Memory B cell (primary cell): ENCODE results near the gene HPS4.
A peak's percentile ranks its signal among the peaks of the same experiment; 100 is the strongest.

Experiments
- ATAC-seq: fragments of 150-1000 bp; cut with Tn5 transposase; 2 replicates; pipeline ENCODE4 v1.10.0; 2021; ENCODE audit warnings: low read depth, mild to moderate bottlenecking, moderate library complexity
- DNase-seq, 2 donors: peaks; one replicate each; pipeline ENCODE4 v3.0.0; 2022; ENCODE audit warnings: low spot score in 2 of 2
- H3K27ac Mint-ChIP-seq: one replicate; pipeline ENCODE4 v1.8.0; 2022; ENCODE audit warnings: mild to moderate bottlenecking, moderate library complexity, mixed read lengths
- H3K27me3 Mint-ChIP-seq: one replicate; pipeline ENCODE4 v1.8.0; 2022; ENCODE audit warnings: mixed read lengths
- H3K36me3 Mint-ChIP-seq: one replicate; pipeline ENCODE4 v1.8.0; 2022; ENCODE audit warnings: mild to moderate bottlenecking, mixed read lengths
- H3K4me1 Mint-ChIP-seq: one replicate; pipeline ENCODE4 v1.8.0; 2022; ENCODE audit warnings: mixed read lengths
- H3K4me3 Mint-ChIP-seq: one replicate; pipeline ENCODE4 v1.8.0; 2022; ENCODE audit warnings: mild to moderate bottlenecking, moderate library complexity, mixed read lengths
- H3K9me3 Mint-ChIP-seq: one replicate; pipeline ENCODE4 v1.8.0; 2022; ENCODE audit warnings: mixed read lengths

HPS4 gene

GRCh38 chr22:26513838-26514237 is 30.3 kb upstream of the HPS4 start:
- ATAC-seq: no peak
- Mint-ChIP-seq H3K4me3 (peak overlapping the region; percentile 29), H3K27me3 (no peaks in the 10 kb centered on the region), H3K4me1 (peaks cover 33% of the 10 kb centered on the region), H3K9me3 (no peaks in the 10 kb centered on the region), H3K27ac (no peak overlapping the region), H3K36me3 (peaks cover 10% of the 10 kb centered on the region)
- DNase-seq: no peak

DNA sequence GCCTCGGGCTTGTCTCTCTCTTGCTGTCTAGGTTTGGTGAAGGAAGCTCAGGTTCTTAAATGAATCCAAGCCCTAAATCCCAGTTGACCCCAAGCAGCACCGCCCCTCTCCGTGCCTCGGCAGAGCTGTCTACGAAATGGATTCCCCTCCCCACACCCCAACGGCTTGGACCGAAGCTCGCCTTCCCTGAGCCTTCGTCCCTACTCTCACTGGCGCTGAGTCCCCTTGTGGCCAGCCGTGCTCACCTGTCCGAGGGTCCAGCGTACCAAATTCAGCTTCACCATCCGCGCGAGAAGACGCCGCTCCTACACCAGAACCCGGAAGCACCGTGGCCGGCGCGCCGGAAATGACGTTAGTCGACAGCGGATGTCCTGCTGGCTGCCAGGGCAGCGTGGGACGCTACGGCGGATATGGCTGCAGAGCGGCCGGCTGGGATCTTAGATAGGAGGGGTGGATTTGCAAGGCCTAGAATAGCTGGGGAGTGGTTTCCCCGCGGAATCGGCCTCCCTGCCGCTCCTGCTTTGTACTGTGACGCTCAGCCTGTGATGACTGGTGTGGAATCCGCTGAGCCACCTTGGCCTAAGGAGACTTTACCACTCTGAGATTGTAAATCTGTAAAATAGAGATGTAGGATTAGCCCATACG is 28.7 kb upstream of the HPS4 start, which contains the start of gene TFIP11:
TSS of gene TFIP11 (minus strand) at position 325 of the 645 bp plus-strand sequence. CDS start 2,201 bp downstream, outside the sequence.
- ATAC-seq (peak; percentile 98), DNase-seq (peak; percentile 75 to 82)
- Mint-ChIP-seq H3K9me3 (no peaks in the 10 kb centered on the region), H3K27me3 (no peaks in the 10 kb centered on the region), H3K4me3 (peak within 1 kb of the TSS; percentile 100), H3K4me1 (peaks cover 33% of the 10 kb centered on the region), H3K27ac (peak within 1 kb of the TSS; percentile 98), H3K36me3 (peaks cover 12% of the 10 kb centered on the region)

- no peak overlapping the region for H3K4me3 Mint-ChIP-seq
- no peaks in the 10 kb centered on the region for H3K9me3 Mint-ChIP-seq
- H3K27me3 Mint-ChIP-seq: no peaks in the 10 kb centered on the region
- peaks cover 30% of the 10 kb centered on the region for H3K4me1 Mint-ChIP-seq
- DNase-seq (no peak), ATAC-seq (no peak)
- peaks cover 28% of the 10 kb centered on the region for H3K36me3 Mint-ChIP-seq
- no peak overlapping the region for H3K27ac Mint-ChIP-seq
Measured at GRCh38 chr22:26508148-26508547, 24.6 kb upstream of the HPS4 start.

- peaks cover 10% of the 10 kb centered on the region for H3K4me1 Mint-ChIP-seq
- ATAC-seq (no peak), DNase-seq (no peak)
- H3K9me3 Mint-ChIP-seq: no peaks in the 10 kb centered on the region
- peak overlapping the region; percentile 86 for H3K27ac Mint-ChIP-seq
- peaks cover 34% of the 10 kb centered on the region for H3K36me3 Mint-ChIP-seq
- no peaks in the 10 kb centered on the region for H3K27me3 Mint-ChIP-seq
- H3K4me3 Mint-ChIP-seq: no peak overlapping the region
Measured at GRCh38 chr22:26503758-26504157, 20.2 kb upstream of the HPS4 start.

- Mint-ChIP-seq H3K27me3 (no peaks in the 10 kb centered on the region), H3K36me3 (peaks cover 35% of the 10 kb centered on the region), H3K27ac (peak overlapping the region; percentile 86), H3K9me3 (no peaks in the 10 kb centered on the region), H3K4me3 (peak overlapping the region; percentile 39), H3K4me1 (peaks cover 10% of the 10 kb centered on the region)
- DNase-seq (peak in 1 of 2 donors; percentile 39), ATAC-seq (peak; percentile 94)
Measured at GRCh38 chr22:26502688-26503561, 19.3 kb upstream of the HPS4 start.

- Mint-ChIP-seq H3K9me3 (no peaks in the 10 kb centered on the region), H3K36me3 (peaks cover 38% of the 10 kb centered on the region), H3K27me3 (no peaks in the 10 kb centered on the region), H3K4me3 (no peak overlapping the region), H3K4me1 (peaks cover 10% of the 10 kb centered on the region), H3K27ac (no peak overlapping the region)
- DNase-seq (no peak), ATAC-seq (no peak)
Measured at GRCh38 chr22:26501996-26502395, 18.4 kb upstream of the HPS4 start.

GRCh38 chr22:26499188-26499703 is 15.7 kb upstream of the HPS4 start:
- Mint-ChIP-seq H3K27ac (peak overlapping the region; percentile 41), H3K9me3 (no peaks in the 10 kb centered on the region), H3K27me3 (no peaks in the 10 kb centered on the region), H3K4me1 (peaks cover 10% of the 10 kb centered on the region), H3K4me3 (no peak overlapping the region), H3K36me3 (peaks cover 38% of the 10 kb centered on the region)
- ATAC-seq: no peak
- DNase-seq: no peak

DNA sequence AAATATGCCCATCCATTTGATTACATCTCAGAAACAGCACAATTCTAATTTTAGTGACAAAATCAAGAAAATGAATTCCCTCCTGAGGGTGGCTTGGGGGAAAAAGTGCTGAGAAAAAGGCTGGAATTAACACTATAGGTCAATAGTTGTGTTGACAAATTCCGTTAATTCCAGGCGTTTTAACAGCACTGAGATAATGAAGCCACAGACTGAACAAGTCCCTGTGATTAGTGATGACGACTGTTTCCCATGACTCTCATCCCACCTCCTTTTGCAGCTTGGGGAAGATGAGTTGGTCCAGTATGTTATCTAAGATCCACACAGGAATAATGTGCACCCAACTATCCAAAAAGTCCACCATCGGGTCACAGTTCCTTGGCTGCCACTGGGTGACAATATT is 12.9 kb upstream of the HPS4 start:
- no peak for ATAC-seq
- Mint-ChIP-seq H3K4me3 (no peak overlapping the region), H3K9me3 (no peaks in the 10 kb centered on the region), H3K27me3 (no peaks in the 10 kb centered on the region), H3K27ac (peak overlapping the region; percentile 64), H3K4me1 (no peaks in the 10 kb centered on the region), H3K36me3 (peaks cover 25% of the 10 kb centered on the region)
- DNase-seq: no peak

DNA sequence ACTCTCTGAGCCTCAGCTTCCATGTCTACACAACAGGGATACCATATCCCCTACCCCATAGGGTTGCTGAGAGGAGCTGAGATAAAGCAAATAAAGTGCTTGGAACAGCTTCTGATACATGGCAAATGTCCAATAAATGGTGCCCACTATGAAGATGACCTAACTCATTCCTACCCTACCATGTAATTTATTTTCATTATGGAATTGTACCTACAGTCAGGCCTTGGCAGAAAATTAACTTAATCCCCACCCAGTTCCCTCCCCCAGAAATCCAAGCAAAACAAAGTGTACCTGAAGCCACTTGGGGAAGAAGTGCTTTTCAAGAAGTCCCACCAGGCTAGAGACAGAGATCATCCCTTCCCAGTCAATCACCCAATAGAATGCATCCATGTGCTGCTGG is 10.9 kb upstream of the HPS4 start:
- Mint-ChIP-seq H3K27me3 (no peaks in the 10 kb centered on the region), H3K36me3 (peaks cover 20% of the 10 kb centered on the region), H3K4me1 (no peaks in the 10 kb centered on the region), H3K9me3 (no peaks in the 10 kb centered on the region), H3K4me3 (no peak overlapping the region), H3K27ac (no peak overlapping the region)
- DNase-seq (no peak), ATAC-seq (no peak)

DNA sequence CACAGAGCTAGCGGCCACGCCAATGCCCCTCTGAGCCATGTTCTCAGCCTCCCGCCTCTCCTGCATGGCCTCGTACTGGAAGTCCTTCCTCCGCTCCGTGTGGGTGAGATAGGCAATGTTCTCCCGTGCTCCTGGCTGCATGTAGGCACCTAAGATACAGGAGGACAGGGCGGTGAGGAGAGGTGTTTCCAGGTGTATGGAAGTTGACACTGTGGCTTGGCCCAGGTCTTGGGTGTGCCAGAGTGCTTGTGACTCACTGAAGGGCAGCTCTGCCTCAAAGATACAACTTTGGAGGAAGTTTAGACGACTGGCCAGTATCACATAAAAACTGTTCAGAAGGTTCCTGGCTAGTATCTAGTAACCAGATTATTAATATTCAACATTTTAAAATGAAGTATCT is 8.6 kb upstream of the HPS4 start:
- ATAC-seq (no peak), DNase-seq (no peak)
- no peaks in the 10 kb centered on the region for H3K27me3 Mint-ChIP-seq
- no peaks in the 10 kb centered on the region for H3K9me3 Mint-ChIP-seq
- H3K36me3 Mint-ChIP-seq: peaks cover 29% of the 10 kb centered on the region
- H3K4me3 Mint-ChIP-seq: no peak overlapping the region
- H3K27ac Mint-ChIP-seq: no peak overlapping the region
- H3K4me1 Mint-ChIP-seq: no peaks in the 10 kb centered on the region

GRCh38 chr22:26489447-26490036 is 6.0 kb upstream of the HPS4 start:
- H3K4me3 Mint-ChIP-seq: no peak overlapping the region
- no peaks in the 10 kb centered on the region for H3K9me3 Mint-ChIP-seq
- ATAC-seq (no peak), DNase-seq (no peak)
- peaks cover 13% of the 10 kb centered on the region for H3K4me1 Mint-ChIP-seq
- peaks cover 17% of the 10 kb centered on the region for H3K36me3 Mint-ChIP-seq
- H3K27me3 Mint-ChIP-seq: no peaks in the 10 kb centered on the region
- H3K27ac Mint-ChIP-seq: peak overlapping the region; percentile 79

- DNase-seq: no peak
- ATAC-seq: no peak
- peaks cover 23% of the 10 kb centered on the region for H3K4me1 Mint-ChIP-seq
- H3K4me3 Mint-ChIP-seq: no peak overlapping the region
- no peaks in the 10 kb centered on the region for H3K27me3 Mint-ChIP-seq
- peaks cover 14% of the 10 kb centered on the region for H3K36me3 Mint-ChIP-seq
- H3K9me3 Mint-ChIP-seq: no peaks in the 10 kb centered on the region
- H3K27ac Mint-ChIP-seq: peak overlapping the region; percentile 45
Measured at GRCh38 chr22:26487996-26488395, 4.4 kb upstream of the HPS4 start.

DNA sequence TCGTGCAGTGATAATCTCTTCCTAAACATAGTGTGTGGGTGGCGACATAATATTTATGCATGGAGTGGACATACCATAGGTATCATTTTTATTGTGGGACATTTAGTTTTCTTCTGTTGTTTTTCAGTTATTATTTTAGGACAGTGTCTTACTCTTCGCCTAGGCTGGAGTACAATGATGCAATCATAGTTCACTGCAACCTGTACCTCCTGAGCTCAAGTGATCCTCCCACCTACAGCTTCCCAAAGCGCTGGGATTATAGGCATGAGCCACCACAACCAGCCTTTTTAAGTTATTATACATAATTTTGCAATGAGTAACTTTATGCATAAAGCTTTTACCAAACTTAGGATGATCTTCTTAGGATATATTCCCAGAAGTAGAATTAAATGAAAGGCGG is 2.8 kb upstream of the HPS4 start:
- no peak for ATAC-seq
- peak overlapping the region; percentile 78 for H3K27ac Mint-ChIP-seq

DNA sequence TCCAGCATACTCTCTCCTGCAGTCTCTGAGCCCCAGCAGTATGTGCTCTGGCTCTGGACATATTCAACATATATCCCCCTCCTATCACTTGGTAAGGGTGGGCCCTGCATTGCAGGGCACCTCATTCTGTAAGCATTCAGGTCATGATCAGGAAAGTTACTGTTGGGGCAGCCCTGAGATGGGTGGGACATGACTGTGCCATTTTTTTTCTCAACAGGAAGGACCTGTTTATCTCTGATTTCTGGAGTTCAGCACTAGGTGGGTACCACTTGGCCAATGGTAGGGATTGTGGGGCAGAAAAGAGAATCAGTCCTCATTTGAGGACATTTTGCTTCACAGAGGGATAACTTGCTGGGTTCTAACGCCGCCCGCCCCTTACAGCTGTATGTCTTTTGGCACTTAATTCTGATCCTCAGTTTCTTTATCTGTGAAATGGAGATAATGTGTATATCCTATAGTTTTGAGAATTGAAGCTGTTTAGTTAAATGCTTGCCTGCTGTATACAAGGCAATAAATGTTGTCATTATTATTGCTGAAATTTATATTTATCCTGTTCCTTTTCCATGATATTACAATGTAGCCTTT is 2.3 kb upstream of the HPS4 start:
- H3K36me3 Mint-ChIP-seq: peaks cover 19% of the 10 kb centered on the region
- H3K4me1 Mint-ChIP-seq: peaks cover 42% of the 10 kb centered on the region
- no peaks in the 10 kb centered on the region for H3K27me3 Mint-ChIP-seq
- no peak overlapping the region for H3K4me3 Mint-ChIP-seq
- no peak for ATAC-seq
- H3K9me3 Mint-ChIP-seq: no peaks in the 10 kb centered on the region
- DNase-seq: no peak
- peak overlapping the region; percentile 78 for H3K27ac Mint-ChIP-seq

More for the DNA sequence above, 2.8 kb upstream of the HPS4 start:
- Mint-ChIP-seq H3K27me3 (no peaks in the 10 kb centered on the region), H3K4me3 (no peak overlapping the region), H3K4me1 (peaks cover 37% of the 10 kb centered on the region), H3K9me3 (no peaks in the 10 kb centered on the region), H3K36me3 (peaks cover 16% of the 10 kb centered on the region)
- no peak for DNase-seq
